MM.1S (cell line): ENCODE results near the gene EPS8L1.
"Not testable (repeated sequence)": the region's sequence is repeated elsewhere in the genome, so short reads cannot be mapped to it uniquely, and the experiment has no call there.

Experiments
- DNase-seq: peaks from one replicate; pipeline ENCODE4 v3.0.0-alpha.2; 2015
- H2AFZ ChIP-seq: fragments of 300-600 bp; sonication (generic); 2 replicates; pipeline ENCODE4 v1.6.0; 2016; ENCODE audit warnings: antibody characterized with exemption, low read length
- H3F3A ChIP-seq: fragments of 300-600 bp; sonication (generic); 2 replicates; pipeline ENCODE4 v1.6.1; 2016; ENCODE audit warnings: mild to moderate bottlenecking, antibody characterized with exemption, low read length, moderate library complexity, mixed read lengths; ENCODE audit not compliant: insufficient read depth
- H3K27ac ChIP-seq: fragments of 300-600 bp; sonication (generic); 2 replicates; pipeline ENCODE4 v1.5.1; 2016; ENCODE audit warnings: mild to moderate bottlenecking, low read length
- H3K27me3 ChIP-seq: fragments of 300-600 bp; sonication (generic); replicated peaks from 2 replicates; pipeline ENCODE4 v1.6.0; 2016; ENCODE audit warnings: low read length; ENCODE audit not compliant: insufficient read depth
- H3K36me3 ChIP-seq: fragments of 300-600 bp; sonication (generic); replicated peaks from 2 replicates; pipeline ENCODE4 v1.6.1; 2016; ENCODE audit warnings: mild to moderate bottlenecking, low read length, mixed read lengths; ENCODE audit not compliant: insufficient read depth
- H3K4me1 ChIP-seq: fragments of 300-600 bp; sonication (generic); 2 replicates; pipeline ENCODE4 v1.6.1; 2016; ENCODE audit warnings: low read length, mixed read lengths
- H3K4me2 ChIP-seq: fragments of 300-600 bp; sonication (generic); 2 replicates; pipeline ENCODE4 v1.6.0; 2016; ENCODE audit warnings: low read depth, low read length
- H3K4me3 ChIP-seq: fragments of 300-600 bp; sonication (generic); 2 replicates; pipeline ENCODE4 v1.5.1; 2016; ENCODE audit warnings: low read length, mixed read lengths
- H3K79me2 ChIP-seq: fragments of 300-600 bp; sonication (generic); 2 replicates; pipeline ENCODE4 v1.6.1; 2016; ENCODE audit warnings: mixed run types, low read length, mixed read lengths
- H3K9ac ChIP-seq: fragments of 300-600 bp; sonication (generic); 2 replicates; pipeline ENCODE4 v1.6.1; 2016; ENCODE audit warnings: low read length, mixed read lengths
- H3K9me2 ChIP-seq: fragments of 300-600 bp; sonication (generic); replicated peaks from 2 replicates; pipeline ENCODE4 v1.6.1; 2016; ENCODE audit warnings: mild to moderate bottlenecking, low read length, mixed read lengths; ENCODE audit not compliant: insufficient read depth
- H3K9me3 ChIP-seq: fragments of 300-600 bp; sonication (generic); replicated peaks from 2 replicates; pipeline ENCODE4 v1.6.1; 2016; ENCODE audit warnings: mild to moderate bottlenecking, low read length, mixed read lengths; ENCODE audit not compliant: insufficient read depth
- H4K20me1 ChIP-seq: fragments of 300-600 bp; sonication (generic); 2 replicates; pipeline ENCODE4 v1.6.1; 2016; ENCODE audit warnings: mild to moderate bottlenecking, low read length, moderate library complexity, mixed read lengths; ENCODE audit not compliant: insufficient read depth
- CTCF ChIP-seq: fragments of 300-600 bp; sonication (generic); IDR thresholded peaks from 2 replicates; pipeline ENCODE4 v1.5.1; 2016; ENCODE audit warnings: antibody characterized with exemption, low read length, mixed read lengths
- EZH2 ChIP-seq: fragments of 300-600 bp; sonication (generic); optimal IDR thresholded peaks from 2 replicates; pipeline ENCODE3; 2017; ENCODE audit warnings: low read depth, mild to moderate bottlenecking, antibody characterized with exemption, low read length, mixed read lengths
- EZH2phosphoT487 ChIP-seq: fragments of 300-600 bp; sonication (generic); IDR thresholded peaks from 2 replicates; pipeline ENCODE4 v1.6.1; 2018; ENCODE audit warnings: antibody characterized with exemption, low read length

The EPS8L1 gene

GRCh38 chr19:55031178-55031577 lies 44.5 kb upstream of the EPS8L1 start:
- Histone ChIP-seq H3K9me2 (no peaks in the 10 kb centered on the region), H2AFZ (no peak overlapping the region), H3K79me2 (peaks cover 43% of the 10 kb centered on the region), H3K27ac (no peak overlapping the region), H3F3A (0 out of 2 replicates have a peak, but pooled peaks cover 3% of the 10 kb centered on the region), H3K36me3 (no peaks in the 10 kb centered on the region), H3K4me3 (no peak overlapping the region), H3K4me1 (no peaks in the 10 kb centered on the region), H3K27me3 (no peaks in the 10 kb centered on the region), H3K9ac (no peak overlapping the region), H4K20me1 (no peaks in the 10 kb centered on the region), H3K4me2 (no peak overlapping the region), H3K9me3 (no peaks in the 10 kb centered on the region)
- TF ChIP-seq EZH2 = no peak
- TF ChIP-seq EZH2phosphoT487 = no peak
- no peak for TF ChIP-seq CTCF
- no peak for DNase-seq

GRCh38 chr19:55032170-55032800 lies 43.4 kb upstream of the EPS8L1 start:
- TF ChIP-seq CTCF (no peak), EZH2phosphoT487 (no peak), EZH2 (no peak)
- Histone ChIP-seq H4K20me1 (no peaks in the 10 kb centered on the region), H3K27ac (no peak overlapping the region), H3K4me1 (no peaks in the 10 kb centered on the region), H2AFZ (no peak overlapping the region), H3K9ac (no peak overlapping the region), H3K79me2 (peaks cover 40% of the 10 kb centered on the region), H3K9me2 (no peaks in the 10 kb centered on the region), H3K4me3 (no peak overlapping the region), H3K9me3 (no peaks in the 10 kb centered on the region), H3K36me3 (no peaks in the 10 kb centered on the region), H3F3A (no peaks in the 10 kb centered on the region), H3K27me3 (no peaks in the 10 kb centered on the region), H3K4me2 (no peak overlapping the region)
- no peak for DNase-seq

- not testable (repeated sequence) for H3K4me3 ChIP-seq, H3K4me1 ChIP-seq, DNase-seq, H3K36me3 ChIP-seq, H3K4me2 ChIP-seq, H3K27me3 ChIP-seq, H3K9me3 ChIP-seq, H4K20me1 ChIP-seq, H3K9me2 ChIP-seq, H3K9ac ChIP-seq, H2AFZ ChIP-seq, H3K27ac ChIP-seq, H3F3A ChIP-seq
- H3K79me2 ChIP-seq = peaks cover 44% of the 10 kb centered on the region
These were observed 42.6 kb upstream of the EPS8L1 start for GRCh38 chr19:55032976-55033643.

- no peaks in the 10 kb centered on the region for H3K4me1 ChIP-seq
- no peak overlapping the region for H3K27ac ChIP-seq
- no peaks in the 10 kb centered on the region for H3K36me3 ChIP-seq
- TF ChIP-seq CTCF (no peak), EZH2phosphoT487 (no peak), EZH2 (no peak)
- H4K20me1 ChIP-seq = no peaks in the 10 kb centered on the region
- H3K9me2 ChIP-seq = no peaks in the 10 kb centered on the region
- H3F3A ChIP-seq = no peaks in the 10 kb centered on the region
- H3K27me3 ChIP-seq = no peaks in the 10 kb centered on the region
- H3K4me2 ChIP-seq = no peak overlapping the region
- no peak overlapping the region for H2AFZ ChIP-seq
- no peaks in the 10 kb centered on the region for H3K9me3 ChIP-seq
- H3K4me3 ChIP-seq = no peak overlapping the region
- peaks cover 49% of the 10 kb centered on the region for H3K79me2 ChIP-seq
- no peak for DNase-seq
- H3K9ac ChIP-seq = no peak overlapping the region
These were observed 40.9 kb upstream of the EPS8L1 start for GRCh38 chr19:55034751-55035150.
